Breast epithelium (tissue), 4 donors: ENCODE results near the gene CIRBP. TPM values are rescaled to one million over a fixed set of nuclear protein-coding genes. Genes with fewer than 3 reads are reported as not detected.

Source experiments
- DNase-seq, 2 donors: peaks; one replicate each; pipeline ENCODE4 v3.0.0-alpha.2; 2019; ENCODE audit warnings: low spot score in 2 of 2
- H3K27ac ChIP-seq, 2 donors: fragments of 200-600 bp; sonication (generic) in 1 of 2; one replicate each; pipeline ENCODE4 v1.5.1; 2016 to 2019; ENCODE audit warnings: mild to moderate bottlenecking in 1 of 2
- H3K27me3 ChIP-seq, 2 donors: fragments of 200-600 bp; sonication (generic) in 1 of 2; one replicate each; pipeline versions ENCODE4 v1.5.1 to v1.6.0; 2017 to 2019; ENCODE audit warnings: control low read depth in 1 of 2, mild to moderate bottlenecking in 1 of 2
- H3K36me3 ChIP-seq: fragments of 200-600 bp; one replicate; pipeline ENCODE4 v1.5.1; 2019
- H3K4me1 ChIP-seq, 2 donors: fragments of 200-600 bp; sonication (generic); one replicate each; pipeline ENCODE4 v1.5.1; 2016 to 2019; ENCODE audit warnings: control low read depth in 1 of 2
- H3K4me3 ChIP-seq, 3 donors: fragments of 200-600 bp; sonication (generic); 1 replicate in 2 of 3; 2 replicates in 1 of 3; pipeline ENCODE4 v1.5.1; 2016 to 2019; ENCODE audit warnings: mild to moderate bottlenecking in 3 of 3, moderate library complexity in 2 of 3
- H3K9me3 ChIP-seq, 2 donors: fragments of 200-600 bp; sonication (generic) in 1 of 2; one replicate each; pipeline ENCODE4 v1.5.1; 2016 to 2019; ENCODE audit warnings: control low read depth in 1 of 2
- POLR2A ChIP-seq: fragments of 450-650 bp; IDR thresholded peaks from one replicate; pipeline ENCODE4 v1.6.1; 2016; ENCODE audit warnings: antibody characterized with exemption, mild to moderate bottlenecking, moderate library complexity
- POLR2AphosphoS5 ChIP-seq, 3 donors: sonication (generic); formaldehyde crosslinking; IDR thresholded peaks; one replicate each; pipeline ENCODE4 v1.6.1; 2017; ENCODE audit warnings: antibody characterized with exemption in 3 of 3
- intact Hi-C: fragments of 100-400 bp; cut with DNase I; formaldehyde crosslinking; loops from one replicate; pipeline ENCODE4 v1.15.1; 2023; ENCODE audit warnings: low total_unique reads
- total RNA-seq, 3 donors: library from RNA; depleted of rRNA; stranded (reverse); fragments of >200 nt; gene quantifications; one replicate each; pipeline ENCODE4 v1.1.0, GENCODE V29; 2016
- TF ChIP-seq, protein P1 (sequence below), 3 donors: fragments of 450-650 bp; IDR thresholded peaks; one replicate each; pipeline ENCODE4 v1.5.1; 2016 to 2017; ENCODE audit warnings: antibody characterized with exemption in 3 of 3, mild to moderate bottlenecking in 3 of 3, moderate library complexity in 3 of 3

Gene CIRBP
- total RNA-seq, 3 donors from 2014 or later, result 458 to 758 (median 656) TPM

DNA sequence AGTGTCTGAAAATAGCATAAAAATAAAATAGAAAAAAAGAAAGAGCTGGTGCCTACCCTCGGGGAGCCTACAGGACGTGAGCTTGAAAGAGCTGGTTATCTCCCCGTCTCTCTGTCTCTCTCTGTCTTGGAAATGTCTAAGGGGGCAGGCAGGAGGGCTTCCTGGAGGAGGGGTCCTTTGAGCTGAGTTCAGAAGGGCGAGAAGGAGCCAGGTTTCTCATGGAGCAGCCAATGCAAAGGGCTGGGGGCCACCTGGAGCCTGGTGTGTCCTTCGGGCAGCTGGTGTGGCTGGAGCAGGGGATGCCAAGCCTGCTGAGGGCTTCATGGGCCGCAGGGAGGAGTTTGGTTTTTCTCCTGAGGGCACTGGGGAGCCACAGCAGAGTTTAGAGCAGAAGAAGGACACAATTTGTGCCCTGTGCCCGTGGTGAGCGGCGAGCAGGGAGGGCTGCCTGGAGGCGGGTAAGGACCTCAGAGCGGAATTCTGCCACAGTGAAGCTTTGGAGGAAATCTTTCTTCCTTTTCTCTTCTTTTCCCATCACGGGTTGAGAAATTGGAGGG lies 55.2 kb downstream of the CIRBP start:
- Histone ChIP-seq H3K27me3 (peaks cover 0 to 20% of the 10 kb centered on the region in 2 donors), H3K36me3 (no peaks in the 10 kb centered on the region), H3K4me1 (peaks cover 4 to 7% of the 10 kb centered on the region in 2 donors), H3K27ac (no peak overlapping the region), H3K9me3 (no peaks in the 10 kb centered on the region), H3K4me3 (peak overlapping the region; percentile 25 to 67 (median 47))
- intact Hi-C loops, result no loop called here
- TF ChIP-seq, protein P1, sequence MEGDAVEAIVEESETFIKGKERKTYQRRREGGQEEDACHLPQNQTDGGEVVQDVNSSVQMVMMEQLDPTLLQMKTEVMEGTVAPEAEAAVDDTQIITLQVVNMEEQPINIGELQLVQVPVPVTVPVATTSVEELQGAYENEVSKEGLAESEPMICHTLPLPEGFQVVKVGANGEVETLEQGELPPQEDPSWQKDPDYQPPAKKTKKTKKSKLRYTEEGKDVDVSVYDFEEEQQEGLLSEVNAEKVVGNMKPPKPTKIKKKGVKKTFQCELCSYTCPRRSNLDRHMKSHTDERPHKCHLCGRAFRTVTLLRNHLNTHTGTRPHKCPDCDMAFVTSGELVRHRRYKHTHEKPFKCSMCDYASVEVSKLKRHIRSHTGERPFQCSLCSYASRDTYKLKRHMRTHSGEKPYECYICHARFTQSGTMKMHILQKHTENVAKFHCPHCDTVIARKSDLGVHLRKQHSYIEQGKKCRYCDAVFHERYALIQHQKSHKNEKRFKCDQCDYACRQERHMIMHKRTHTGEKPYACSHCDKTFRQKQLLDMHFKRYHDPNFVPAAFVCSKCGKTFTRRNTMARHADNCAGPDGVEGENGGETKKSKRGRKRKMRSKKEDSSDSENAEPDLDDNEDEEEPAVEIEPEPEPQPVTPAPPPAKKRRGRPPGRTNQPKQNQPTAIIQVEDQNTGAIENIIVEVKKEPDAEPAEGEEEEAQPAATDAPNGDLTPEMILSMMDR (IDR thresholded peaks at IDR 0.05), result no peak
- TF ChIP-seq POLR2AphosphoS5 (IDR thresholded peaks at IDR 0.05) (no peak), POLR2A (no peak)
- no peak for DNase-seq

Other genes with a start within 250 kb of the CIRBP start
- 100 to 1,000 TPM; 112 to 156 (median 153) TPM for gene TMEM259, start 248.2 kb upstream of the CIRBP start, total RNA-seq
- not detected for gene RNU6-2, start 247.8 kb upstream of the CIRBP start, total RNA-seq
- 10 to 100 TPM; 70.4 to 74.1 (median 70.7) TPM for gene CNN2, start 242.7 kb upstream of the CIRBP start, total RNA-seq
- gene ABCA7, start 229.2 kb upstream of the CIRBP start, total RNA-seq, result 10 to 100 TPM in 2 of 3 donors, 1 to 10 TPM in 1; 8.0 to 31.8 (median 26.5) TPM
- gene ARHGAP45, start 202.2 kb upstream of the CIRBP start, total RNA-seq, result 10 to 100 TPM; 18.7 to 43.2 (median 23.9) TPM
- 100 to 1,000 TPM in 1 of 3 donors, 10 to 100 TPM in 2; 65.9 to 175 (median 89.1) TPM for gene POLR2E, start 174.0 kb upstream of the CIRBP start, total RNA-seq
- gene GPX4, start 165.3 kb upstream of the CIRBP start, total RNA-seq, result 1,000 to 10,000 TPM in 1 of 3 donors, 100 to 1,000 TPM in 2; 357 to 1,796 (median 492) TPM
- 10 to 100 TPM; 15.4 to 63.3 (median 43.9) TPM for gene SBNO2, start 95.1 kb upstream of the CIRBP start, total RNA-seq
- gene STK11, start 63.6 kb upstream of the CIRBP start, total RNA-seq, result 10 to 100 TPM; 32.8 to 55.0 (median 52.1) TPM
- gene CBARP, start 31.3 kb upstream of the CIRBP start, total RNA-seq, result 1 to 10 TPM in 1 of 3 donors, under 1 TPM in 1, not detected in 1; 0.98 to 4.8 TPM
- 10 to 100 TPM; 47.6 to 64.9 (median 61.3) TPM for gene ATP5F1D, start 27.6 kb upstream of the CIRBP start, total RNA-seq
- 10 to 100 TPM; 13.8 to 28.5 (median 22.4) TPM for gene MIDN, start 20.7 kb upstream of the CIRBP start, total RNA-seq
- gene FAM174C, start 6.2 kb downstream of the CIRBP start, total RNA-seq, result 10 to 100 TPM; 43.9 to 60.6 (median 53.1) TPM
- under 1 TPM in 1 of 3 donors, not detected in 2; 0.66 TPM for gene EFNA2, start 16.5 kb downstream of the CIRBP start, total RNA-seq
- gene NDUFS7, start 114.6 kb downstream of the CIRBP start, total RNA-seq, result 100 to 1,000 TPM in 1 of 3 donors, 10 to 100 TPM in 2; 67.5 to 122 (median 67.5) TPM
- gene GAMT, start 132.2 kb downstream of the CIRBP start, total RNA-seq, result 10 to 100 TPM; 23.6 to 40.0 (median 30.3) TPM
- gene DAZAP1, start 138.3 kb downstream of the CIRBP start, total RNA-seq, result 10 to 100 TPM; 35.8 to 50.9 (median 48.8) TPM
- 1,000 to 10,000 TPM; 2,978 to 3,238 (median 2,982) TPM for gene RPS15, start 169.1 kb downstream of the CIRBP start, total RNA-seq
- under 1 TPM; under 0.01 to 0.29 (median 0.16) TPM for gene APC2, start 180.8 kb downstream of the CIRBP start, total RNA-seq
- 10 to 100 TPM; 27.7 to 32.8 (median 28.7) TPM for gene C19orf25, start 209.9 kb downstream of the CIRBP start, total RNA-seq
- 1 to 10 TPM; 2.2 to 10.0 (median 5.9) TPM for gene PCSK4, start 221.0 kb downstream of the CIRBP start, total RNA-seq
- 10 to 100 TPM in 2 of 3 donors, 1 to 10 TPM in 1; 4.3 to 17.4 (median 11.0) TPM for gene REEP6, start 221.8 kb downstream of the CIRBP start, total RNA-seq
- gene ADAMTSL5, start 243.7 kb downstream of the CIRBP start, total RNA-seq, result 1 to 10 TPM; 1.3 to 3.5 (median 2.1) TPM